ENCODE measurements around the gene TEKT2.

DNA sequence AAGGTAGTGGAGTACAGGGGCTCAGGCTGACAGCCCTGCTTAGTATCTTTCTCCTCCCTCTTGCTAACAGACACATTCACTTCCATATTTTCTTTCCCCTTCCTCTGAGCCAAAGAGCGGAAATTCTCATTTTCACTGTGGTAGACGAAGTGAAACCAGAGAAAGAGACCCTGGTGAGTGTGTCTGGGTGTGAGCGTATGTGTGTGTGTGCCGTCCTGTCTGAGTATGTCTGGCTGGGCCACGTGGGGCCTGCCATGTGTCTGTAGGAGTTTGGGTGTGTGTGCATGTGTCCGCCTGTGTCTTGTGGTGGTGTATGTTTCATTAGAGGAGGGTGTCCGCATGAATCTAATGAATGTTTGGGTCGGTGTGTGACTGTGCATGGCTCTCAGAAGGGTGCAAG, 39.5 kb downstream of the TEKT2 start:
- TF ChIP-seq EZH2 (IDR thresholded peaks at IDR 0.05; ENCODE audit: insufficient read depth, poor library complexity, severe bottlenecking) (no peak), EZH2phosphoT487 (IDR thresholded peaks at IDR 0.05; ENCODE audit: insufficient read depth, low read depth) (no peak)

Data from GM23248 (cell line).